Liver (tissue), 9 donors: ENCODE data around the gene FRMPD1. TPM values are rescaled to one million over a fixed set of nuclear protein-coding genes. Genes with fewer than 3 reads are reported as not detected.

Experiments
- DNase-seq: peaks from one replicate; pipeline ENCODE4 v3.0.0-alpha.2; 2017; ENCODE audit warnings: low spot score
- H3K27ac ChIP-seq, 2 donors: one replicate each; pipeline ENCODE4 v1.7.0; 2013; ENCODE audit warnings: inconsistent platforms in 2 of 2, low read length in 2 of 2, control low read depth in 1 of 2, low read depth in 1 of 2, mild to moderate bottlenecking in 1 of 2
- H3K27me3 ChIP-seq, 4 donors: one replicate each; pipeline versions ENCODE4 v1.6.1 to v1.7.0; 2013; ENCODE audit warnings: low read length in 3 of 4, inconsistent platforms in 1 of 4, mild to moderate bottlenecking in 1 of 4, moderate library complexity in 1 of 4; ENCODE audit not compliant: control insufficient read depth in 4 of 4, insufficient read depth in 4 of 4
- H3K36me3 ChIP-seq, 4 donors: one replicate each; pipeline versions ENCODE4 v1.6.1 to v1.7.0; 2013; ENCODE audit warnings: low read length in 3 of 4, mild to moderate bottlenecking in 3 of 4, low read depth in 1 of 4, moderate library complexity in 1 of 4; ENCODE audit not compliant: control insufficient read depth in 4 of 4, insufficient read depth in 3 of 4
- H3K4me1 ChIP-seq, 4 donors: one replicate each; pipeline versions ENCODE4 v1.6.1 to v1.7.0; 2013; ENCODE audit warnings: low read length in 3 of 4, mild to moderate bottlenecking in 3 of 4, moderate library complexity in 1 of 4; ENCODE audit not compliant: control insufficient read depth in 4 of 4, insufficient read depth in 4 of 4
- H3K4me3 ChIP-seq, 3 donors: one replicate each; pipeline versions ENCODE4 v1.6.1 to v1.7.0; 2013; ENCODE audit warnings: low read length in 3 of 3, control low read depth in 1 of 3, low read depth in 1 of 3, mild to moderate bottlenecking in 1 of 3
- H3K9ac ChIP-seq, 2 donors: one replicate each; pipeline ENCODE4 v1.7.0; 2013; ENCODE audit warnings: low read length in 2 of 2, mild to moderate bottlenecking in 2 of 2, moderate library complexity in 2 of 2, control low read depth in 1 of 2, low read depth in 1 of 2
- H3K9me3 ChIP-seq, 4 donors: one replicate each; pipeline versions ENCODE4 v1.6.1 to v1.7.0; 2013; ENCODE audit warnings: low read length in 3 of 4; ENCODE audit not compliant: control insufficient read depth in 4 of 4
- EGR1 ChIP-seq, 2 donors: IDR thresholded peaks; 2 replicates each; pipeline ENCODE4 v1.6.1; 2016 to 2018; ENCODE audit warnings: antibody characterized with exemption in 2 of 2, low read depth in 2 of 2
- FOXA1 ChIP-seq: IDR thresholded peaks from 2 replicates; pipeline ENCODE4 v1.6.1; 2016; ENCODE audit warnings: antibody characterized with exemption
- GABPA ChIP-seq, 2 donors: IDR thresholded peaks in 1 of 2; conservative IDR thresholded peaks in 1 of 2; 2 replicates each; pipeline ENCODE4 v1.6.1; 2016; ENCODE audit warnings: antibody characterized with exemption in 2 of 2, mild to moderate bottlenecking in 1 of 2, moderate library complexity in 1 of 2
- HNF4A ChIP-seq, 2 donors: conservative IDR thresholded peaks; 2 replicates each; pipeline ENCODE4 v1.6.1; 2016; ENCODE audit warnings: antibody characterized with exemption in 2 of 2, mild to moderate bottlenecking in 2 of 2
- HNF4G ChIP-seq: IDR thresholded peaks from 2 replicates; pipeline ENCODE4 v1.6.1; 2016; ENCODE audit warnings: antibody characterized with exemption
- JUND ChIP-seq, 2 donors: IDR thresholded peaks; 2 replicates each; pipeline ENCODE4 v1.6.1; 2016; ENCODE audit warnings: antibody characterized with exemption in 2 of 2
- MAX ChIP-seq: IDR thresholded peaks from 2 replicates; pipeline ENCODE4 v1.6.1; 2016; ENCODE audit warnings: antibody characterized with exemption
- NR2F2 ChIP-seq: IDR thresholded peaks from 2 replicates; pipeline ENCODE4 v1.6.1; 2016; ENCODE audit warnings: antibody characterized with exemption
- RAD21 ChIP-seq, 2 donors: IDR thresholded peaks; 2 replicates each; pipeline ENCODE4 v1.6.1; 2016; ENCODE audit warnings: antibody characterized with exemption in 2 of 2, mild to moderate bottlenecking in 2 of 2
- REST ChIP-seq: IDR thresholded peaks from 2 replicates; pipeline ENCODE4 v1.6.1; 2016; ENCODE audit warnings: antibody characterized with exemption, mild to moderate bottlenecking
- RXRA ChIP-seq, 2 donors: IDR thresholded peaks; 2 replicates each; pipeline ENCODE4 v1.6.1; 2017 to 2018; ENCODE audit warnings: antibody characterized with exemption in 2 of 2, mild to moderate bottlenecking in 1 of 2
- SP1 ChIP-seq: IDR thresholded peaks from 2 replicates; pipeline ENCODE4 v1.6.1; 2018; ENCODE audit warnings: antibody characterized with exemption, mild to moderate bottlenecking
- YY1 ChIP-seq: IDR thresholded peaks from 2 replicates; pipeline ENCODE4 v1.6.1; 2016; ENCODE audit warnings: antibody characterized with exemption, mild to moderate bottlenecking
- WGBS: extraction: QIAGEN DNeasy Blood & Tissue Kit; methylation state at CpG from one replicate; pipeline ENCODE4 v1.1.7; 2013; 5-methylcytosine and 5-hydroxymethylcytosine counted together
- polyA plus RNA-seq, 2 donors: library from polyadenylated mRNA; stranded (reverse) in 1 of 2; unstranded in 1 of 2; fragments of 200-250 nt in 1 of 2; fragments of >200 nt in 1 of 2; fragmentation: Nextera tagmentation in 1 of 2; extraction: Ambion mirVana in 1 of 2; gene quantifications; one replicate each; pipeline versions ENCODE4 v1.2.1 to v1.2.3, GENCODE V29; 2013 to 2015
- total RNA-seq, 2 donors: library from RNA; depleted of rRNA; stranded (reverse); fragments of >200 nt; gene quantifications; one replicate each; pipeline ENCODE4 v1.2.3, GENCODE V29; 2014
- TF ChIP-seq, protein P1 (sequence below): IDR thresholded peaks from 2 replicates; pipeline ENCODE4 v1.6.1; 2016; ENCODE audit warnings: antibody characterized with exemption
- TF ChIP-seq, protein P2 (sequence below): fragments of 150-350 bp; IDR thresholded peaks from 2 replicates; pipeline ENCODE4 v1.5.1; 2017; ENCODE audit warnings: improper control_type of control experiment, low read depth, low read length; ENCODE audit not compliant: missing input control
- donor health status: healthy.
- donor health status: healthy.
- donor health status: healthy.
- donor health status: healthy.
- donor health status: healthy.

The FRMPD1 gene
- total and polyA plus RNA-seq, 4 donors, result 0.06 to 1.8 (median 0.17) TPM

- TF ChIP-seq REST (no peak), NR2F2 (no peak)
These were observed 136.3 kb downstream of the FRMPD1 start (continued) for GRCh38 chr9:37787059-37787458.

DNA sequence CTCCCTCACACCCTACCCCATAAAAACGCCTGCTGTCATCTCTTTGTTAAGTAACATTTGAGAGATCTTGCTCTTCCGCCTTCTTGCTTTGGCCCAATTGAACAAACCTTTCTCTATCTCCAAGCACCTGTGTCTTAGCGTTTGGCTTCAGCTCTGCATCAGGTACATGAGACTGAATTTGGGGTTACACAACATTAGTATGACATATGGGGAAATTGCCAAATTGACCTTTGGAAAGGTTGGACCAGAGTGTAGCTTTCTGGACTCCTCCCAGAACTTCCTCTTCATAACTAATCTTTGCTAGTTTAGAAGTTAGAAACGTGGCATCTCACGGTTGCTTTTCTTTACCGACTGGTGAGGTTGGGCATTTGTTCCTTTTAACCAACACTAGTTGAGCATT, 137.6 kb downstream of the FRMPD1 start:
- Histone ChIP-seq H3K4me3 (no peak overlapping the region), H3K9ac (no peak overlapping the region), H3K4me1 (peaks cover 0 to 19% (median 14%) of the 10 kb centered on the region in 4 donors), H3K27me3 (no peaks in the 10 kb centered on the region), H3K9me3 (no peaks in the 10 kb centered on the region), H3K27ac (peak overlapping the region in 1 of 2 donors; percentile 30), H3K36me3 (peaks cover 0 to 2% (median 0%) of the 10 kb centered on the region in 4 donors)
- DNase-seq, result no peak
- WGBS, result 54% methylated on average over 6 of the region's 6 CpGs
- TF ChIP-seq HNF4G, result peak; percentile 28
- peak in 1 of 2 donors; percentile 22 for TF ChIP-seq EGR1 (IDR thresholded peaks at IDR 0.05; ENCODE audit: low read depth in 2 of 2)
- peak; percentile 42 to 79 for TF ChIP-seq GABPA (IDR thresholded peaks at IDR 0.05 in 1 of 2, conservative IDR thresholded peaks at IDR 0.05 in 1 of 2)
- TF ChIP-seq YY1, result no peak
- peak in 1 of 2 donors; percentile 6 for TF ChIP-seq RAD21 (IDR thresholded peaks at IDR 0.05)
- peak; percentile 71 for TF ChIP-seq MAX
- peak; percentile 27 to 55 for TF ChIP-seq RXRA (IDR thresholded peaks at IDR 0.05)
- TF ChIP-seq NR2F2, result no peak
- TF ChIP-seq FOXA1, result no peak
- peak; percentile 71 to 76 for TF ChIP-seq HNF4A (conservative IDR thresholded peaks at IDR 0.05)
- TF ChIP-seq SP1, result peak; percentile 33
- TF ChIP-seq JUND (IDR thresholded peaks at IDR 0.05), result no peak
- TF ChIP-seq, protein P1, sequence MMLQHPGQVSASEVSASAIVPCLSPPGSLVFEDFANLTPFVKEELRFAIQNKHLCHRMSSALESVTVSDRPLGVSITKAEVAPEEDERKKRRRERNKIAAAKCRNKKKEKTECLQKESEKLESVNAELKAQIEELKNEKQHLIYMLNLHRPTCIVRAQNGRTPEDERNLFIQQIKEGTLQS, result no peak

DNA sequence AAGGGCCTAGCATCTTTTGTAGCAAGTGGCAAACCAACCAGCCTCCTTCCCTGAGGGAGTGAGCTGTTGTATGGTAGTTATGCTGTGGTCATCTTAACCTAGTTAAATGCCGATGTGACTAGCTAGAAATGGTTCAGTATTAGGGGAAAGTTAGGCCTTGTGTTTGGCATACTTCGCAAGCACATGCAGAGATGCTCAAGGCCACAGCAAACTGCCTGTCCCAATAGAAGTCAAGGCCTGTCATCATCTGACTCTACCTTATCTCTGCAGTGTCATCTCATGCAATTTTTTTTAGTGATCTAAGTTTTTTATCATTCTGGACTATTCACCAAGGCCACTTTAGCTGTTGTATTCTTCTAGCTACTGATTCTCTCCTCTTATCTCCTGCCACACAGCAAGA, 139.3 kb downstream of the FRMPD1 start:
- Histone ChIP-seq H3K9ac (no peak overlapping the region), H3K36me3 (peaks cover 0 to 2% (median 0%) of the 10 kb centered on the region in 4 donors), H3K9me3 (no peaks in the 10 kb centered on the region), H3K4me3 (no peak overlapping the region), H3K4me1 (peaks cover 0 to 10% (median 4%) of the 10 kb centered on the region in 4 donors), H3K27me3 (no peaks in the 10 kb centered on the region), H3K27ac (no peak overlapping the region)
- no peak for DNase-seq
- TF ChIP-seq RAD21 (IDR thresholded peaks at IDR 0.05) (no peak), REST (no peak), FOXA1 (no peak)
- TF ChIP-seq, protein P1, result no peak
- TF ChIP-seq, protein P2, sequence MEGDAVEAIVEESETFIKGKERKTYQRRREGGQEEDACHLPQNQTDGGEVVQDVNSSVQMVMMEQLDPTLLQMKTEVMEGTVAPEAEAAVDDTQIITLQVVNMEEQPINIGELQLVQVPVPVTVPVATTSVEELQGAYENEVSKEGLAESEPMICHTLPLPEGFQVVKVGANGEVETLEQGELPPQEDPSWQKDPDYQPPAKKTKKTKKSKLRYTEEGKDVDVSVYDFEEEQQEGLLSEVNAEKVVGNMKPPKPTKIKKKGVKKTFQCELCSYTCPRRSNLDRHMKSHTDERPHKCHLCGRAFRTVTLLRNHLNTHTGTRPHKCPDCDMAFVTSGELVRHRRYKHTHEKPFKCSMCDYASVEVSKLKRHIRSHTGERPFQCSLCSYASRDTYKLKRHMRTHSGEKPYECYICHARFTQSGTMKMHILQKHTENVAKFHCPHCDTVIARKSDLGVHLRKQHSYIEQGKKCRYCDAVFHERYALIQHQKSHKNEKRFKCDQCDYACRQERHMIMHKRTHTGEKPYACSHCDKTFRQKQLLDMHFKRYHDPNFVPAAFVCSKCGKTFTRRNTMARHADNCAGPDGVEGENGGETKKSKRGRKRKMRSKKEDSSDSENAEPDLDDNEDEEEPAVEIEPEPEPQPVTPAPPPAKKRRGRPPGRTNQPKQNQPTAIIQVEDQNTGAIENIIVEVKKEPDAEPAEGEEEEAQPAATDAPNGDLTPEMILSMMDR, result no peak
- WGBS, result 98% methylated on average over 2 of the region's 2 CpGs
